ENCODE results near the gene LRRFIP2.

LRRFIP2 gene

DNA sequence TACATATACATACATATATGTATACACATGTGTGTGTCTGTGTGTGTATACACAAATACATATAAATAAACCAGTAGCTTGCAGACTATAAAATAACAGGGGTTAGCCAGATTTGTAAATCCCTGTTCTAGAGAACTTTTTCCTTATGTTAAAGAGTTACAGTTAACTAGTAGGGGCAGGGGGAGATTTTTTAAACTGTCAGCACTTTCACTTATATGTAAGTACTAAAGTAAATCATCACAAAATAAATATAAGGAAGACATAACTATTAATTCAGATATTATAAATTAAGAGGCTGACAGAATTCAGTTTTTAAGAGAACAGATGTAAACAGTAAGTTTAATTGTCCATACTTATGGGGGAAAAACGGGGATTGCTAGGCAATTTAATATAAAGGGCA lies 74.0 kb downstream of the LRRFIP2 start:
- H2AFZ ChIP-seq (ENCODE audit: low read length): no peak overlapping the region
- TF ChIP-seq EZH2phosphoT487 (IDR thresholded peaks at IDR 0.05; ENCODE audit: borderline replicate concordance): no peak
- TF ChIP-seq, protein P1, sequence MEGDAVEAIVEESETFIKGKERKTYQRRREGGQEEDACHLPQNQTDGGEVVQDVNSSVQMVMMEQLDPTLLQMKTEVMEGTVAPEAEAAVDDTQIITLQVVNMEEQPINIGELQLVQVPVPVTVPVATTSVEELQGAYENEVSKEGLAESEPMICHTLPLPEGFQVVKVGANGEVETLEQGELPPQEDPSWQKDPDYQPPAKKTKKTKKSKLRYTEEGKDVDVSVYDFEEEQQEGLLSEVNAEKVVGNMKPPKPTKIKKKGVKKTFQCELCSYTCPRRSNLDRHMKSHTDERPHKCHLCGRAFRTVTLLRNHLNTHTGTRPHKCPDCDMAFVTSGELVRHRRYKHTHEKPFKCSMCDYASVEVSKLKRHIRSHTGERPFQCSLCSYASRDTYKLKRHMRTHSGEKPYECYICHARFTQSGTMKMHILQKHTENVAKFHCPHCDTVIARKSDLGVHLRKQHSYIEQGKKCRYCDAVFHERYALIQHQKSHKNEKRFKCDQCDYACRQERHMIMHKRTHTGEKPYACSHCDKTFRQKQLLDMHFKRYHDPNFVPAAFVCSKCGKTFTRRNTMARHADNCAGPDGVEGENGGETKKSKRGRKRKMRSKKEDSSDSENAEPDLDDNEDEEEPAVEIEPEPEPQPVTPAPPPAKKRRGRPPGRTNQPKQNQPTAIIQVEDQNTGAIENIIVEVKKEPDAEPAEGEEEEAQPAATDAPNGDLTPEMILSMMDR (conservative IDR thresholded peaks at IDR 0.05; ENCODE audit: low read length): no peak
- no peak overlapping the region for H3K9ac ChIP-seq (ENCODE audit: low read depth, low read length, poor library complexity, severe bottlenecking)
- H4K20me1 ChIP-seq (ENCODE audit: insufficient read depth, low read length, poor library complexity, severe bottlenecking): no peaks in the 10 kb centered on the region
- H3K4me3 ChIP-seq (ENCODE audit: low read length, poor library complexity, severe bottlenecking): no peak overlapping the region
- no peaks in the 10 kb centered on the region for H3K79me2 ChIP-seq (ENCODE audit: insufficient read depth, low read length)
- no peaks in the 10 kb centered on the region for H3K9me3 ChIP-seq (ENCODE audit: insufficient read depth, low read depth, low read length)
- no peak overlapping the region for H3K4me2 ChIP-seq (ENCODE audit: low read depth, low read length, poor library complexity, severe bottlenecking)
- H3K4me1 ChIP-seq (ENCODE audit: insufficient read depth, low read length, poor library complexity, severe bottlenecking): peaks cover 13% of the 10 kb centered on the region
- no peaks in the 10 kb centered on the region for H3F3A ChIP-seq (ENCODE audit: low read depth)
- H3K27me3 ChIP-seq (ENCODE audit: insufficient read depth, low read length, poor library complexity, severe bottlenecking): no peaks in the 10 kb centered on the region
- H3K9me2 ChIP-seq (replicated peaks; ENCODE audit: low read depth, low read length): no peaks in the 10 kb centered on the region
- H3K36me3 ChIP-seq (ENCODE audit: insufficient read depth, low read length): no peaks in the 10 kb centered on the region

DNA sequence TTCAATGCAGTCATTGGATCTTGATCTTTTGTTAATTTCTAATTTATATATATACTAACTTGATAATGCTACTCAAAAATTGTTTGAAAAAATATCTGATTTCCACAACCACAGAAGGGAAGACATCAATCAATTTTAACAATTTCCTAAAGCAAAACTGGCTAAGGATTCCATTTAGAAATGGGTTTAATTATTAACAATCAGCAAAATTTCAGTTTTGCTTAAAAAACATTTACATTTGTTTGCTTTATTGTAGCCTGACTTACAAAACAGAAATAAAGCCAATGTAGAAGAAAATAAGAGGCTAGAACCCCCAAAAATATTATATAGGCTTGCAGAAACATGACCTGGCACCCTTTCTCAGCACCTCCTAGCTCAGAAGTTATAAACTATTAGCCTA lies 74.9 kb downstream of the LRRFIP2 start:
- Histone ChIP-seq H3K79me2 (ENCODE audit: insufficient read depth, low read length) (no peaks in the 10 kb centered on the region), H3K9me3 (ENCODE audit: insufficient read depth, low read depth, low read length) (no peaks in the 10 kb centered on the region), H4K20me1 (ENCODE audit: insufficient read depth, low read length, poor library complexity, severe bottlenecking) (no peaks in the 10 kb centered on the region), H3K27me3 (ENCODE audit: insufficient read depth, low read length, poor library complexity, severe bottlenecking) (no peaks in the 10 kb centered on the region), H3K9ac (ENCODE audit: low read depth, low read length, poor library complexity, severe bottlenecking) (no peak overlapping the region), H3K4me1 (ENCODE audit: insufficient read depth, low read length, poor library complexity, severe bottlenecking) (peaks cover 13% of the 10 kb centered on the region), H3K9me2 (replicated peaks; ENCODE audit: low read depth, low read length) (no peaks in the 10 kb centered on the region), H2AFZ (ENCODE audit: low read length) (no peak overlapping the region), H3K4me2 (ENCODE audit: low read depth, low read length, poor library complexity, severe bottlenecking) (no peak overlapping the region), H3K36me3 (ENCODE audit: insufficient read depth, low read length) (no peaks in the 10 kb centered on the region), H3F3A (ENCODE audit: low read depth) (no peaks in the 10 kb centered on the region), H3K4me3 (ENCODE audit: low read length, poor library complexity, severe bottlenecking) (no peak overlapping the region)
- no peak for TF ChIP-seq EZH2phosphoT487 (IDR thresholded peaks at IDR 0.05; ENCODE audit: borderline replicate concordance)
- TF ChIP-seq, protein P1 (conservative IDR thresholded peaks at IDR 0.05; ENCODE audit: low read length): no peak

DNA sequence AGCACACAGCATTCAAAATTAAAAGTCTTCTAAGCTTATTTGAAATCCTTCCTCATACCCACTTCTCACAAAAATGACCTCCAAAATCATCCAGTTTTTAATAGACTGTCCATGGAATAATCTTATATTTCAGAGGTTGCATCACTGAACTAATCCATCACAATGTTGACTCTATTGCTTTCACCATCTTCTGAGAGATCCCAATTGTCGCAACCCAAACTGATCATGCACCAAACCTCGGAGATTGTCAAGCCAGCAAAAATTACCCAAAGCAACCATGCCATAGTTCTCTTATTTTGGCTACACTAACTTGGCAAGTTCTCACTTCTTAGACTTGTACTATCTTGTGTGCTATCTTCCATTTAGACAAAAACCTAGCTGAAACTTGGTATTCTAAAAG lies 75.5 kb downstream of the LRRFIP2 start:
- no peaks in the 10 kb centered on the region for H3K9me3 ChIP-seq (ENCODE audit: insufficient read depth, low read depth, low read length)
- H3K27me3 ChIP-seq (ENCODE audit: insufficient read depth, low read length, poor library complexity, severe bottlenecking): no peaks in the 10 kb centered on the region
- no peaks in the 10 kb centered on the region for H3K9me2 ChIP-seq (replicated peaks; ENCODE audit: low read depth, low read length)
- no peak overlapping the region for H3K4me3 ChIP-seq (ENCODE audit: low read length, poor library complexity, severe bottlenecking)
- peaks cover 13% of the 10 kb centered on the region for H3K4me1 ChIP-seq (ENCODE audit: insufficient read depth, low read length, poor library complexity, severe bottlenecking)
- no peaks in the 10 kb centered on the region for H4K20me1 ChIP-seq (ENCODE audit: insufficient read depth, low read length, poor library complexity, severe bottlenecking)
- no peak overlapping the region for H3K4me2 ChIP-seq (ENCODE audit: low read depth, low read length, poor library complexity, severe bottlenecking)
- TF ChIP-seq, protein P1 (conservative IDR thresholded peaks at IDR 0.05; ENCODE audit: low read length): no peak
- TF ChIP-seq EZH2phosphoT487 (IDR thresholded peaks at IDR 0.05; ENCODE audit: borderline replicate concordance): no peak
- H2AFZ ChIP-seq (ENCODE audit: low read length): no peak overlapping the region
- no peaks in the 10 kb centered on the region for H3F3A ChIP-seq (ENCODE audit: low read depth)
- H3K9ac ChIP-seq (ENCODE audit: low read depth, low read length, poor library complexity, severe bottlenecking): no peak overlapping the region
- H3K36me3 ChIP-seq (ENCODE audit: insufficient read depth, low read length): no peaks in the 10 kb centered on the region
- H3K79me2 ChIP-seq (ENCODE audit: insufficient read depth, low read length): no peaks in the 10 kb centered on the region

Data from Loucy (cell line).